ENCODE results near the gene ARL6IP1.
A peak's percentile ranks its signal among the peaks of the same experiment; 100 is the strongest.

The ARL6IP1 gene

GRCh38 chr16:18832006-18832405 lies 30.7 kb upstream of the ARL6IP1 start:
- TF ChIP-seq Cebpa-rat (IDR thresholded peaks at IDR 0.05) = no peak
- Histone ChIP-seq H3K27ac (no peak overlapping the region), H4K20me1 (no peaks in the 10 kb centered on the region), H3K27me3 (no peaks in the 10 kb centered on the region), H3K4me1 (no peaks in the 10 kb centered on the region), H3K4me3 (no peak overlapping the region), H3K4me2 (no peak overlapping the region), H3K36me3 (peaks cover 91% of the 10 kb centered on the region), H3K9ac (no peak overlapping the region), H3K9me3 (peaks cover 17% of the 10 kb centered on the region)

- H3K4me3 ChIP-seq = no peak overlapping the region
- no peaks in the 10 kb centered on the region for H3K4me1 ChIP-seq
- H3K27me3 ChIP-seq = no peaks in the 10 kb centered on the region
- no peak overlapping the region for H3K9ac ChIP-seq
- H3K4me2 ChIP-seq = no peak overlapping the region
- no peaks in the 10 kb centered on the region for H4K20me1 ChIP-seq
- no peak for TF ChIP-seq Cebpa-rat (IDR thresholded peaks at IDR 0.05)
- H3K9me3 ChIP-seq = peaks cover 20% of the 10 kb centered on the region
- peaks cover 68% of the 10 kb centered on the region for H3K36me3 ChIP-seq
- H3K27ac ChIP-seq = no peak overlapping the region
Measured at GRCh38 chr16:18829251-18829650, 27.9 kb upstream of the ARL6IP1 start.

- no peak overlapping the region for H3K9ac ChIP-seq
- peaks cover 20% of the 10 kb centered on the region for H3K9me3 ChIP-seq
- H3K4me2 ChIP-seq = no peak overlapping the region
- no peaks in the 10 kb centered on the region for H4K20me1 ChIP-seq
- no peak overlapping the region for H3K27ac ChIP-seq
- no peaks in the 10 kb centered on the region for H3K27me3 ChIP-seq
- H3K4me1 ChIP-seq = no peaks in the 10 kb centered on the region
- peaks cover 58% of the 10 kb centered on the region for H3K36me3 ChIP-seq
- H3K4me3 ChIP-seq = no peak overlapping the region
- TF ChIP-seq Cebpa-rat (IDR thresholded peaks at IDR 0.05) = no peak
Measured at GRCh38 chr16:18827890-18828289, 26.5 kb upstream of the ARL6IP1 start.

- Histone ChIP-seq H3K4me3 (no peak overlapping the region), H3K4me1 (no peaks in the 10 kb centered on the region), H3K9me3 (0 out of 2 replicates have a peak, but pooled peaks cover 6% of the 10 kb centered on the region), H3K36me3 (peaks cover 81% of the 10 kb centered on the region), H3K4me2 (no peak overlapping the region), H4K20me1 (no peaks in the 10 kb centered on the region), H3K9ac (no peak overlapping the region), H3K27ac (no peak overlapping the region), H3K27me3 (no peaks in the 10 kb centered on the region)
- TF ChIP-seq Cebpa-rat (IDR thresholded peaks at IDR 0.05) = no peak
Measured at GRCh38 chr16:18816286-18816685, 14.9 kb upstream of the ARL6IP1 start.

- no peaks in the 10 kb centered on the region for H3K27me3 ChIP-seq
Measured at GRCh38 chr16:18811925-18812324, 10.6 kb upstream of the ARL6IP1 start.

GRCh38 chr16:18809165-18809564 lies 7.8 kb upstream of the ARL6IP1 start:
- H3K36me3 ChIP-seq = peaks cover 71% of the 10 kb centered on the region

More at GRCh38 chr16:18811925-18812324, 10.6 kb upstream of the ARL6IP1 start:
- H3K4me3 ChIP-seq = no peak overlapping the region
- 0 out of 2 replicates have a peak, but pooled peaks cover 6% of the 10 kb centered on the region for H3K9me3 ChIP-seq
- H3K9ac ChIP-seq = no peak overlapping the region
- no peak for TF ChIP-seq Cebpa-rat (IDR thresholded peaks at IDR 0.05)
- H3K27ac ChIP-seq = no peak overlapping the region
- peaks cover 84% of the 10 kb centered on the region for H3K36me3 ChIP-seq
- H4K20me1 ChIP-seq = no peaks in the 10 kb centered on the region
- H3K4me2 ChIP-seq = no peak overlapping the region
- H3K4me1 ChIP-seq = no peaks in the 10 kb centered on the region

GRCh38 chr16:18805257-18805773 lies 4.0 kb upstream of the ARL6IP1 start:
- Histone ChIP-seq H3K9me3 (peaks cover 5% of the 10 kb centered on the region; the same call in 1 of the 2 replicates), H3K27me3 (no peaks in the 10 kb centered on the region), H3K27ac (no peak overlapping the region), H3K36me3 (peaks cover 43% of the 10 kb centered on the region), H3K9ac (no peak overlapping the region), H3K4me1 (peaks cover 31% of the 10 kb centered on the region), H3K4me2 (no peak overlapping the region), H4K20me1 (peaks cover 9% of the 10 kb centered on the region), H3K4me3 (no peak overlapping the region)
- TF ChIP-seq Cebpa-rat (IDR thresholded peaks at IDR 0.05) = no peak

More at GRCh38 chr16:18809165-18809564, 7.8 kb upstream of the ARL6IP1 start:
- Histone ChIP-seq H3K9ac (no peak overlapping the region), H3K4me2 (no peak overlapping the region), H3K4me1 (peaks cover 10% of the 10 kb centered on the region; the same call in 1 of the 2 replicates), H3K27ac (no peak overlapping the region), H3K4me3 (no peak overlapping the region), H3K9me3 (no peaks in the 10 kb centered on the region), H4K20me1 (no peaks in the 10 kb centered on the region), H3K27me3 (no peaks in the 10 kb centered on the region)
- TF ChIP-seq Cebpa-rat (IDR thresholded peaks at IDR 0.05) = no peak

GRCh38 chr16:18804540-18804939 lies 3.2 kb upstream of the ARL6IP1 start:
- Histone ChIP-seq H3K4me1 (peaks cover 38% of the 10 kb centered on the region), H3K9me3 (peaks cover 5% of the 10 kb centered on the region; the same call in 1 of the 2 replicates), H3K9ac (peak overlapping the region; percentile 1; the same call in 1 of the 2 replicates), H3K4me3 (no peak overlapping the region), H3K27me3 (no peaks in the 10 kb centered on the region), H3K36me3 (peaks cover 35% of the 10 kb centered on the region), H4K20me1 (peaks cover 17% of the 10 kb centered on the region), H3K27ac (0 out of 2 replicates have a peak overlapping the region, but pooled peaks have one; percentile 27), H3K4me2 (0 out of 2 replicates have a peak overlapping the region, but pooled peaks have one; percentile 14)
- no peak for TF ChIP-seq Cebpa-rat (IDR thresholded peaks at IDR 0.05)

GRCh38 chr16:18803569-18804462 lies 2.5 kb upstream of the ARL6IP1 start:
- Histone ChIP-seq H3K4me3 (no peak overlapping the region), H3K27me3 (no peaks in the 10 kb centered on the region), H3K9ac (peak overlapping the region; percentile 1; the same call in 1 of the 2 replicates), H3K36me3 (peaks cover 28% of the 10 kb centered on the region), H3K4me2 (0 out of 2 replicates have a peak overlapping the region, but pooled peaks have one; percentile 14), H3K27ac (0 out of 2 replicates have a peak overlapping the region, but pooled peaks have one; percentile 27), H3K9me3 (peaks cover 5% of the 10 kb centered on the region; the same call in 1 of the 2 replicates), H4K20me1 (peaks cover 24% of the 10 kb centered on the region), H3K4me1 (peaks cover 46% of the 10 kb centered on the region)
- no peak for TF ChIP-seq Cebpa-rat (IDR thresholded peaks at IDR 0.05)
